Thoracic aorta (tissue), 2 donors: ENCODE data around the gene PEPD. TPM values are rescaled to one million over a fixed set of nuclear protein-coding genes. Genes with fewer than 3 reads are reported as not detected.

Experiments
- ATAC-seq: fragments of 150-250 bp; one replicate; pipeline ENCODE4 v1.8.0; 2017; ENCODE audit warnings: low read depth; ENCODE audit not compliant: insufficient number of reproducible peaks, low FRiP score
- DNase-seq: peaks from one replicate; pipeline ENCODE4 v3.0.0-alpha.2; 2020; ENCODE audit warnings: low spot score
- H3K27ac ChIP-seq, 2 donors: fragments of 200-600 bp; sonication (generic); 1 replicate in 1 of 2; 2 replicates in 1 of 2; pipeline ENCODE4 v1.5.1; 2016; ENCODE audit warnings: mild to moderate bottlenecking in 2 of 2, moderate library complexity in 2 of 2
- H3K27me3 ChIP-seq: fragments of 200-600 bp; sonication (generic); replicated peaks from 2 replicates; pipeline ENCODE4 v1.6.0; 2016; ENCODE audit warnings: mild to moderate bottlenecking; ENCODE audit not compliant: insufficient read depth
- H3K36me3 ChIP-seq: fragments of 200-600 bp; sonication (generic); one replicate; pipeline ENCODE4 v1.5.1; 2016
- H3K4me1 ChIP-seq, 2 donors: fragments of 200-600 bp; sonication (generic); 1 replicate in 1 of 2; 2 replicates in 1 of 2; pipeline versions ENCODE4 v1.5.1 to v1.6.0; 2016; ENCODE audit warnings: low read depth in 2 of 2, mild to moderate bottlenecking in 1 of 2; ENCODE audit not compliant: control insufficient read depth in 1 of 2
- H3K4me3 ChIP-seq: fragments of 200-600 bp; sonication (generic); 2 replicates; pipeline ENCODE4 v1.5.1; 2016; ENCODE audit warnings: mild to moderate bottlenecking
- H3K9me3 ChIP-seq: fragments of 200-600 bp; sonication (generic); 2 replicates; pipeline ENCODE4 v1.5.1; 2016
- CTCF ChIP-seq: fragments of 200-600 bp; sonication (generic); IDR thresholded peaks from one replicate; pipeline ENCODE4 v1.5.1; 2019; ENCODE audit warnings: antibody characterized with exemption
- total RNA-seq, 2 donors: library from RNA; depleted of rRNA; stranded (reverse); fragments of >200 nt; gene quantifications; one replicate each; pipeline versions ENCODE4 v1.1.0 to v1.2.3, GENCODE V29; 2016

The PEPD gene
- total RNA-seq, 2 donors from 2014 or later = 48.7 to 70.9 TPM

GRCh38 chr19:33518541-33518940, 3.0 kb downstream of the PEPD start:
- no peak for ATAC-seq
- H3K27ac ChIP-seq = no peak overlapping the region
- DNase-seq = no peak
- H3K36me3 ChIP-seq = no peaks in the 10 kb centered on the region
- TF ChIP-seq CTCF = no peak
- peaks cover 6 to 18% of the 10 kb centered on the region in 2 donors for H3K4me1 ChIP-seq
- no peaks in the 10 kb centered on the region for H3K27me3 ChIP-seq
- H3K4me3 ChIP-seq = no peak overlapping the region
- no peaks in the 10 kb centered on the region for H3K9me3 ChIP-seq

GRCh38 chr19:33517922-33518321, 3.7 kb downstream of the PEPD start:
- no peak overlapping the region for H3K27ac ChIP-seq
- no peak for ATAC-seq
- no peak overlapping the region for H3K4me3 ChIP-seq

GRCh38 chr19:33515921-33516320, 5.7 kb downstream of the PEPD start:
- Histone ChIP-seq H3K36me3 (no peaks in the 10 kb centered on the region), H3K9me3 (no peaks in the 10 kb centered on the region), H3K27ac (no peak overlapping the region), H3K4me3 (no peak overlapping the region), H3K27me3 (no peaks in the 10 kb centered on the region), H3K4me1 (peaks cover 5 to 8% of the 10 kb centered on the region in 2 donors)
- no peak for TF ChIP-seq CTCF
- ATAC-seq (no peak), DNase-seq (no peak)

More at GRCh38 chr19:33517922-33518321, 3.7 kb downstream of the PEPD start:
- no peak for TF ChIP-seq CTCF
- DNase-seq = no peak
- Histone ChIP-seq H3K4me1 (peaks cover 6 to 18% of the 10 kb centered on the region in 2 donors), H3K9me3 (no peaks in the 10 kb centered on the region), H3K27me3 (no peaks in the 10 kb centered on the region), H3K36me3 (no peaks in the 10 kb centered on the region)

GRCh38 chr19:33514885-33515551, 6.6 kb downstream of the PEPD start:
- ATAC-seq (no peak), DNase-seq (no peak)
- H3K36me3 ChIP-seq = no peaks in the 10 kb centered on the region
- H3K4me1 ChIP-seq = no peaks in the 10 kb centered on the region
- no peak overlapping the region for H3K4me3 ChIP-seq
- no peaks in the 10 kb centered on the region for H3K9me3 ChIP-seq
- H3K27ac ChIP-seq = no peak overlapping the region
- no peaks in the 10 kb centered on the region for H3K27me3 ChIP-seq
- no peak for TF ChIP-seq CTCF

- H3K4me1 ChIP-seq = no peaks in the 10 kb centered on the region
- no peak for TF ChIP-seq CTCF
- no peak for DNase-seq
- H3K9me3 ChIP-seq = no peaks in the 10 kb centered on the region
- no peak for ATAC-seq
- no peak overlapping the region for H3K4me3 ChIP-seq
- no peaks in the 10 kb centered on the region for H3K27me3 ChIP-seq
- no peak overlapping the region for H3K27ac ChIP-seq
- H3K36me3 ChIP-seq = peaks cover 10% of the 10 kb centered on the region
These were observed 8.2 kb downstream of the PEPD start for GRCh38 chr19:33513424-33513823.
